Measurements from ENCODE around the gene BRSK2.
A peak's percentile ranks its signal among the peaks of the same experiment; 100 is the strongest.

Gene BRSK2

DNA sequence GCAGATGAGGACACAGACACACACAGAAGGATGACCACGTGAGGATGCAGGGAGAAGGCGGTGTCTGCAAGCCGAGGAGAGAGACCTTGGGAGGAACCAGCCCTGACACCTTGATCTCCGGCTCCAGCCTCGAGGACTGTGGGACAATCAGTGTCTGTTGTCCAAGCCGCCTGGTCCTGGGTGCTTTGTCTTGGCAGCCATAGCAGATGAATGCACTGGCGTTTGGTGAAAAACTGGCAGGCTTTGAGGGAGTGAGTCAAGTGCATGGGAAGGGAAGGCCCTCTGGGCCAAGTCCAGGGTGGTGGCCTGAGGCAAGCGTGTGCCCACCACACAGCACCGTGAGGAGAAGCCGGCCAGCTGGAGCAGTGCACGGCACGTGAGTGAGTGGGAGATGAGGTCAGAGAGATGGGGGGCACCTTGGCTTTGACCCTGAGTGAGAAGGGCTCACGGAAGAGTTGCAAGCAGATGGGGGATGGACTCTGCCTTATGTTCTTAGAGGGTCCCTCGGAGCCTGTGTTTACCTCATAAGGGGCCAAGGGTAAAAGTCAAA is 12.4 kb upstream of the BRSK2 start:
- no peak for DNase-seq

- no peak for DNase-seq
These were observed 7.8 kb upstream of the BRSK2 start for GRCh38 chr11:1381793-1382425.

GRCh38 chr11:1382429-1382828 is 7.3 kb upstream of the BRSK2 start:
- DNase-seq = no peak

DNA sequence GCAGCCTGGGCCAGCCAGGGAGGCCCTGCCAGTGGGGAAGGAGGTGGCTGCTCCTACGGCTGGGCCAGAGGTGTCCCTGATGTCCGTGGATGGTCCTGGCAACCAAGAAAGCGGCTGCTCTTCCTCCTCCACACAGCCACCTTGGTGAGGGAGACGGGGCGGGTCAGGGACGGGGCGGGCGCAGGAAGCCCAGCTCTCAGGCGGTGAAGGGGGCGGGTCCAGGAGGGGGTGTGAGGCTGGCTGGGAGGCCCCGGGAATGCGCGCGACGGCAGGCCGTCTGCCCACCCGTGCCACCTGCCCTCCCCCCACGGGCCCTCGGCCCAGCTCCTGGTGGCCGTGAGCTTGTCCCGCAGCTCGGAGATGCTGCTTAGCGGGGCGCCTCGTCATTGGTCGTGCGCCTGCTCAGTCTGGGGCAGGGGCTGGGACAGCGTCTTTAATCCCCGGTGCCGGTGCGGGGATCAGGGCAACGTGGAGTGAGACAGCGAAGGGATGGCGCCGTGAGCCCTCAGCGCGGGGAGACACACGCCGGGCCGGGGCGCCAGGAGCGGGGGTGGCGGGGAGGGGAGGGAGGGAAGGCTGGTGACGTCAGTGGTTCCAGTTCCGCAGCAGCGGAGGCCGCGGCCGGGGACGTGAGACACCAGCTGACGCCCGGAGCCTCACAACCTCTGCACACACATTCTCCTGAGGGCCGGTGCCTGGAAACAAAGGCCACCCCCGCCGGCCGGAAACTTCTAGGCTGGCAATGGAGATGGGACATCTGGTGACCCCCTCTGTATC is 6.7 kb upstream of the BRSK2 start:
- DNase-seq = peak; percentile 75

- no peak for DNase-seq
These were observed 5.3 kb upstream of the BRSK2 start for GRCh38 chr11:1384199-1384970.

GRCh38 chr11:1387521-1387920 is 2.2 kb upstream of the BRSK2 start:
- DNase-seq = no peak

DNA sequence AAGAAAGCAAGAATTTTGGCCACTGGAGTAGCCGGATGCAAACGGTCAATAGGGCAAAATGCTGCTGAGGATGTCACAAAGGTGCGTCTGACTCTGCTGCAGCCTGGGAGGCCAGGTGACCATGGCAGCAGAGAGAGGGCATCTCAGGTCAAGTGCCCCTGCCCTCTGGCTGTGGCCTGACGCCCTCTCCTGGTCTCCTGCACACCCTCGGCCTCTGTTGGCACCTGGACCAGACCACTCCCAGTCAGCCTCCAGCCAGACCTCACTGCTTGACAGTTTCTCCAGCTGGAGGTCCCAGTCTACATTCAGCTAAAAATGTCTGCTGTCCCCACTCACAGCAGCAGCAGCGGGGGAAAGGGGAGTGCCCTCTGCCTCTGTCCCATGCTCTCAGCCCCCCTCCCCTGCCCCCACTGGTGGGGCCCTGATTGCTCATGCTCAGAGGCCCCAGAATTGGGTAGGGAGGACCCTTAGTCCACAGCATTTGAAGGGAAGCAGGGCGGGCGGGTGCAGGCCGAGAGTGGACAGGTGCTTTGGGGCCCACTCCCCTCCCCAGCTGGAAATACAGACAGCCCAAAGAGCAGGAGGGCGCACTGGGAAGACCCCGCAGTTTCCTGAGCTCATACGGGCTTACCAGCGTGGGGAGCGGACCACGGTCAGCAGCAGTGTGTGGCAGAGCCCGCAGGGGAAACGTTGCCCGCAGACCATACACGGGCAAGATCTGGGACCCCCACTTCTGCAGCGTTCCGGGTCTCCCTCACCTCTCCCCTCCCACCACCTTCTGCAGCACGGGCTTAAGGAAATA is 1.6 kb upstream of the BRSK2 start:
- DNase-seq = no peak

DNA sequence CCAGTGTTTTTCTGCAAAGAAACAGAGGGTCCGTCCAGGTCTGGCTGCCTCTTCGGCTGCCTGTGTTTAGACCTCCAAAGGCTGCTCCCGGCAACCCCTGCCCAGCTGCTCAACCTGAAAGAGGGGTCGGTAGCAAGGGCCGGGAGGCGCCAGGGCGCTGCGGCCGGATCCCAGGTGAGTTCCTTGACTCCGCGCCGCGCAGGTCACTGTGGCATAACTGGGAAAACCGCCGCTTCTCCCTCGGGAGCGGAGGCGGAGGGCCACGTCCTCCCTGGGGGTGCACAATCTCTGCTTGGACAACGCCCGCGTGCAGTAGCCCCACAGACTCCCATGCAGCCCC is 1.0 kb upstream of the BRSK2 start:
- DNase-seq = no peak

GRCh38 chr11:1389103-1389931 is 417 bp upstream of the BRSK2 start:
- DNase-seq = peak; percentile 96

- no peak for DNase-seq
These were observed 933 bp downstream of the BRSK2 start for GRCh38 chr11:1390569-1391164.

DNA sequence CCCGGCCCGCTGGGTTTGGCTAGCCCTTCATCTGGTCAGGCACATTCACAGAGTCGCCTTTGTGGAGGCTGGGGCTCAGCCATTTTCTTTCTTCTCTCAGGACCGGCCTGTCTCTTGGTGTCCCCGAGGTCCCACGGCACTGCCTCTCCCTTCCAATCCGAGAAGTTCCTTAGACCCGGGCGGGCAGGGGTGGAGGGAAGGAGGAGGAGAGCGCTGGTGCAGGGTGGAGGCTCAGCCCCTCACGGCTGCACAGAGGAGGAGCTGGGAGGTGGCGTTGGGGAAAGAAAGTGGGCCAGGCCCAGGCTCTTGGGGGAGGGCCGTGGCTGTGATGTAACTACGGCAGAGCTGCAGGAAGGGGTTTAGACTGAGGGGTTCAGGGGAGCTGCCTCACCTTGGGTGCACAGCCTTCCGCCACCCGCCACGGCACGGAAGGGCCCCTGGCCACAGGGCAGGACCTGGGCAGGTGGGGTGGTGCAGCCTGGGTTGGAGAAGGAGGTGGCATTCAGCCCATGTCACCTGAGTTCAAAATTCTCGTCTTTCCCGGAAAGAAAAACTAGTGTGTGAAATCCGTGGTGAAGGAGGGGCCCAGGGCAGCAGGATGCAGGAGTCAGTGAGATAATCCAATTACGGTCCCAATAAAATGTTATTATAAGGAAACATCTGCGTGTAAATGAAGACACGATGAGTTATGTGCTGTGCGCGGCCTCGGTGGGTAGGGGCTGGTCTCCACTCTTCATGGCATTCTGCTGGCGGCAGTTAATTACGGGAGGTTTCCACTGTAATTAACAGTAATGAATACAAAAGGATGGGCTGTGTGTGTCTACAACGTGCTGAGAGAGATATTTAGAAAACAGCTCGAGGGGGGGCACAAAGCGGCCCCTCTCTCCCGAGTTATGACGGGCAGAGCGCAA is 1.7 kb downstream of the BRSK2 start:
- DNase-seq = no peak

DNA sequence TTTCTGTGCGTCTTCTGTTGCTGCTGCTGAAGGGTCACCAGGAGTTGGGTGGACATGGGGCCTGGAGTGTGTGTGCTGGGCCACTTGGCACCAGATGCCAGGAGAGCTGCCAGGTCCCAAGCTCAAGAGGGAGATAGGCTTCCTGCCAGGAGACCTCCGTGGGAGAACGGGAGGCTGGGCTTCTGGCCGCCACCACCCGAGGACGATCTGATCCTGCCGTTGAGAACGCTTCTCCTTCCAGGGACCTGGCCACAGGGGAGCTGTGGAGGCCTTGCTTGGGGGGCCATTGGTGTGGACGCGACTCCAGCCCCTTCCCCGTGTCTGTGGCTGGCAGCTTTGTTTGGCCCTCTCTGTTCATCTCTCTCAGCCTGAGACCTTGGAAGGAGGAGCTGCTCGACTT is 2.4 kb downstream of the BRSK2 start:
- no peak for DNase-seq

DNA sequence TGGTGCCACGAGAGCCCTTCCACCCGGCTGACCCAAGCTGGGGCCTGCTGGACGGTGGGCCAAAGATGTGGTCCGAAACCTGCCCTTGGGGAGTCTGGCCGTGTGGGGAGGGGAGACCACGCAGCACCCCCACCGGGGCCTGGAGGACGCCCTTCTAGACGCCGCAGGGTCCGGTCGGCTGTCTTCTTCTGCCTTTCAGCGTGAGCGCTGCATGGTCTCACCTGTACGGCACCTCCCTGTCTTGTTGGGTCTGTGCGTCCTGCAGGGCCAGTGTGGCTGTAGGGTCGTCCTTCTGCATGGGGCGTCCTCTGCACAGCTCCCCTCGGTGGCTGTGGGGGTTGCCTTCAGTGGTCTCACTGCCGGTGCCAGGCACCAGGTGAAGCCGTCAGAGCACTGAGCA is 2.8 kb downstream of the BRSK2 start:
- no peak for DNase-seq

DNA sequence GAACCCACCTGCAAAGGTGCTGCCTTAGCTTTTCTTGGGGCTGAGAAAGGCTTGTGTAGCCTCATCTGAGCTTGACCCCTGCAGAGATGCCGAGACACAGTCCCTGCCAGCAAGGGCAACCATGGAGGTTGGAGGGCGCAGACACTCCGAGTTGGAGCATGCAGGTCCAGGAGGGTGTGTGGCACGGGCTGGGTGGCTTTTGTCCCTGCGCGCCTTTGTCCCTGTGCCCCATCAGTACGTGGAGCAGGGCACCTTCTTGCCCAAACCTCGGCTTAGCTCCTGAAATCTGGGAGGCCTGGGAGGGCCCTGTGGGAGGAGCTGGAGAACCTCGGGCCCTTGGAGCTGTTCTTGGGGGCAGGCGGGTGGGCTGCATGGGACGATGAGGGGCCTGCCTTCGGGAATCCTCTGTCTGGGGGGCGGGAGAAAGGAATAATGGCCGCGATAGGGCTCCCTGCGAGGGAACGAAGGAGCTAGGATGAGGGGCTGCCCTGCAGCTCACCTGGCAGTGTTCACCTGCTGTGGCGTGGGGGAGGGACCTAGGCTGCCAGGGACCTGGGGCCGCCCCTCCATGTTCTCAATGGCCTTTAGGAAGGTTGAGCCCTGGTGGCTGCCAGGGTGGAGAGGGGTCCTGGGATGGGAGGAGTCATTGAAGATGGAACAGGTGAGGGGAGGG is 3.4 kb downstream of the BRSK2 start:
- no peak for DNase-seq

DNA sequence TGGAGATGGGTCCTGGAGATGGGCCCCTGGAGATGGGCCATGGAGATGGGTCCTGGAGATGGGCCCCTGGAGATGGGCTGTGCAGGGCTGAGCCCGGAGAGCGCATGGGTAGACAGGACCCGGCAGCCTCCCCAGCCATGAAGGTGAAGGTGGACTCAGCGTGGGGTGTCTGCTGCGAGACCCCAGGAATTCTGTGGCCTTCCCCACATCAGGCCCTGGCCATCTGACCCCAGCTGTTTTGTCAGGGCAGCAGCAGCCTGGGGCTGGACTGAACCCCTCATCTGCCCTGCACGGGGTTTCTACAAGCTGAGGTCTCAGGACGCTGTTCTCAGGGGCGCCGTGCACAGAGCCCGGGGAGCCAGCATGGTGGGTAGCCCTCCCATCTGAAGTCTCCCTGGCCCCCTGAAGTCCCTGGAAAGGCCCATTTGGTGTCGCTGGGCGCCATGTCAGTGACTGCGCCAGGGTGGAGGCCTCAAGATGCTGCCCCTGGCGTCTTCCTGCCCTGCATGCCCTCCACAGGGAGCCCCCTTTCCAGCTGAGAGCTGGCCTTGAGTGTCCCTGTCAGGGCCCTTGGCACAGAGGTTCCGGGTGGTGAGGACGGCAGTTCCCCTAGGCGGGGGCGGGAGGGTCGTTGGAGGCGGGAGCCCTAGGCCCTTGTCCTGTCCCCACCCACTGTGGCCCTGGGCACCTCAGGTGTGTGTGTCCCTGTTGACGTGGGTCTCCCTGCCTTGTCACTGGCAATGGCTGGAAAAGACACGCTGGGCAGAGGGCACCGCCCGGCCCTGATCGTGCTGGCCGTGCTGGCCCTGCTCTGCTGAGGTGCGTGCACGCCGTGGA is 5.4 kb downstream of the BRSK2 start:
- no peak for DNase-seq

GRCh38 chr11:1395773-1396374 is 6.1 kb downstream of the BRSK2 start:
- no peak for DNase-seq

- no peak for DNase-seq
These were observed 6.7 kb downstream of the BRSK2 start for GRCh38 chr11:1396375-1396841.

DNA sequence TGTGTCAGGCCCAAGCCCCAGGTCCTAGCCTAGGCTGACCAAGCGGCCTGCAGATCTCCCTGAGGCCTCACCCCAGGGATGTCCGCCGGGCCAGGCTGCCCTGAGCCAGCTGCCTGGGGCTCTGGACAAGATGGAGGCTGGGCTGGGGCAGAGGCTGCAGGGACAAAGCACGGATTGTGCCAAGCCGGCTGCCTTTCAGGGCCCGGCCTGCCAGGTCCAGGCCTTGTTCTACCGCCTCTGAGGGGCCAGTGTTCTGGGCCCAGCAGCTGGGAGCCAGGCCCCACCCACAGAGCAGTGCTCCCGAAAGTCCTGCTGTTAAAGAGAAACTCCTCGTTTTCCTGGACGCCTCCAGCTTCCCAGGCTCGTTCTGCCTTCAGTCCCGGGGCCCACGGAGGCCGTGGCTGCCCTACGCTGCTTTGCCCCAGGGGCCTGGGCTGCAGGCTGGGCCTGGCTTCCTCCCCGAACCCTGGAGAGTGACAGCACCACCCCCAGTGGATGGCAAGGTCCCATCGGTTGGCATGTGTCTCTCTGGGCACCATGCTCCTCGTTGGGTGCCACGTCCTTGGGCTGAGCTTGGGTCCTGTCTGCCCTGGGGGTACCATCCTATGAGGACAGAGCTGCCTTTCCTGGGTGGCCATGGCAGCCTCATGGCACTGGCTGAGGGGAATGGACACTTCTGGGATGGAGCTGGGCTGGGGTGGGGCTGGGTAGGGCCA is 7.6 kb downstream of the BRSK2 start:
- no peak for DNase-seq

All from EL (cell line).